Tibial artery (tissue), 4 donors: ENCODE data around the gene GRB7.
A peak's percentile ranks its signal among the peaks of the same experiment; 100 is the strongest.

ENCODE experiments used
- DNase-seq, 2 donors: peaks; one replicate each; pipeline ENCODE4 v3.0.0-alpha.2; 2019
- H3K27ac ChIP-seq, 2 donors: fragments of 200-600 bp; sonication (generic) in 1 of 2; 1 replicate in 1 of 2; 2 replicates in 1 of 2; pipeline ENCODE4 v1.5.1; 2018 to 2019; ENCODE audit warnings: mild to moderate bottlenecking in 1 of 2
- H3K27me3 ChIP-seq, 2 donors: fragments of 200-600 bp; sonication (generic) in 1 of 2; one replicate each; pipeline versions ENCODE4 v1.5.1 to v1.6.0; 2016 to 2019
- H3K36me3 ChIP-seq, 3 donors: fragments of 200-600 bp; sonication (generic) in 2 of 3; one replicate each; pipeline ENCODE4 v1.5.1; 2016 to 2019; ENCODE audit warnings: mild to moderate bottlenecking in 2 of 3
- H3K4me1 ChIP-seq, 4 donors: fragments of 200-600 bp; sonication (generic) in 2 of 4; 1 replicate in 3 of 4; 2 replicates in 1 of 4; pipeline ENCODE4 v1.5.1; 2016 to 2019
- H3K4me3 ChIP-seq, 2 donors: fragments of 200-600 bp; sonication (generic) in 1 of 2; 1 replicate in 1 of 2; 2 replicates in 1 of 2; pipeline ENCODE4 v1.5.1; 2018 to 2019; ENCODE audit warnings: mild to moderate bottlenecking in 2 of 2
- H3K9me3 ChIP-seq, 3 donors: fragments of 200-600 bp; sonication (generic) in 1 of 3; one replicate each; pipeline ENCODE4 v1.5.1; 2016 to 2019
- intact Hi-C: fragments of 100-400 bp; cut with DNase I; formaldehyde crosslinking; loops from one replicate; pipeline ENCODE4 v1.15.0; 2023; ENCODE audit warnings: low total_unique reads
- TF ChIP-seq, protein P1 (sequence below), 2 experiments: fragments of 200-600 bp in 1 of 2; fragments of 450-650 bp in 1 of 2; IDR thresholded peaks; one replicate each; pipeline ENCODE4 v1.5.1; 2017 to 2019; ENCODE audit warnings: antibody characterized with exemption in 2 of 2, mild to moderate bottlenecking in 1 of 2, moderate library complexity in 1 of 2

The GRB7 gene

DNA sequence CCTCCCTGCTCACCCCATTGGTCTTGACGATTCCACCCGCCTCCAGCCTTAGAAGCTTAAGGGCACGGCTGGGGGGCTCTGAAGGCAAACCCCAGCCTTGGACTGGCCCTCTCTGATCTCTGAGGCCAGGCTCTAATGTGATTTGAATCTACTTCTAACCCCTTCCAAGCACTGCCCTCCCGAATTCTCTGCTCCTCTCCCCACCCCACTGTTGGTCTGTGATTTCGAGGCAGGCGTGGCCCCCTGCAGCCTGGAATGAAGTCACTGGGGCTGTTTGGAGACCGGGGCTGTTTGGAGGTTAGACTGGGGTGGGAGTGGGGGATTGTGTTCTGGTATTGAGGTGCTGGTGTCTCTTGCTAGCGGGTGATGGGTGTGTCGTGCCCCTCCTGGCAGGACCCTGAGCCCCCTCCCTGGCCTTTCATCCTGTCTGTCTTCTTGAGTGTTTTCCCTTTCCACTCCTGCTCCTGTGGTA is 2.2 kb downstream of the GRB7 start:
- TF ChIP-seq, protein P1, sequence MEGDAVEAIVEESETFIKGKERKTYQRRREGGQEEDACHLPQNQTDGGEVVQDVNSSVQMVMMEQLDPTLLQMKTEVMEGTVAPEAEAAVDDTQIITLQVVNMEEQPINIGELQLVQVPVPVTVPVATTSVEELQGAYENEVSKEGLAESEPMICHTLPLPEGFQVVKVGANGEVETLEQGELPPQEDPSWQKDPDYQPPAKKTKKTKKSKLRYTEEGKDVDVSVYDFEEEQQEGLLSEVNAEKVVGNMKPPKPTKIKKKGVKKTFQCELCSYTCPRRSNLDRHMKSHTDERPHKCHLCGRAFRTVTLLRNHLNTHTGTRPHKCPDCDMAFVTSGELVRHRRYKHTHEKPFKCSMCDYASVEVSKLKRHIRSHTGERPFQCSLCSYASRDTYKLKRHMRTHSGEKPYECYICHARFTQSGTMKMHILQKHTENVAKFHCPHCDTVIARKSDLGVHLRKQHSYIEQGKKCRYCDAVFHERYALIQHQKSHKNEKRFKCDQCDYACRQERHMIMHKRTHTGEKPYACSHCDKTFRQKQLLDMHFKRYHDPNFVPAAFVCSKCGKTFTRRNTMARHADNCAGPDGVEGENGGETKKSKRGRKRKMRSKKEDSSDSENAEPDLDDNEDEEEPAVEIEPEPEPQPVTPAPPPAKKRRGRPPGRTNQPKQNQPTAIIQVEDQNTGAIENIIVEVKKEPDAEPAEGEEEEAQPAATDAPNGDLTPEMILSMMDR (IDR thresholded peaks at IDR 0.05) = no peak
- intact Hi-C loops = no loop called here
- H3K4me1 ChIP-seq = peaks cover 6 to 38% (median 27%) of the 10 kb centered on the region in 4 donors
- no peaks in the 10 kb centered on the region for H3K9me3 ChIP-seq
- DNase-seq = no peak
- peaks cover 0 to 23% (median 0%) of the 10 kb centered on the region in 3 donors for H3K36me3 ChIP-seq
- peak overlapping the region in 1 of 2 donors; percentile 9 for H3K4me3 ChIP-seq
- H3K27me3 ChIP-seq = peaks cover 11 to 93% of the 10 kb centered on the region in 2 donors
- H3K27ac ChIP-seq = no peak overlapping the region

GRCh38 chr17:39740357-39741111 is 2.8 kb downstream of the GRB7 start:
- Histone ChIP-seq H3K4me3 (no peak overlapping the region), H3K27ac (no peak overlapping the region), H3K27me3 (peaks cover 11 to 99% of the 10 kb centered on the region in 2 donors), H3K9me3 (no peaks in the 10 kb centered on the region), H3K4me1 (peaks cover 6 to 38% (median 27%) of the 10 kb centered on the region in 4 donors), H3K36me3 (peaks cover 0 to 29% (median 0%) of the 10 kb centered on the region in 3 donors)
- intact Hi-C loops = no loop called here
- DNase-seq = no peak
- TF ChIP-seq, protein P1 (IDR thresholded peaks at IDR 0.05) = no peak

- DNase-seq = no peak
- H3K27ac ChIP-seq = no peak overlapping the region
- H3K36me3 ChIP-seq = peaks cover 0 to 44% (median 0%) of the 10 kb centered on the region in 3 donors
- intact Hi-C loops = no loop called here
- H3K4me1 ChIP-seq = peaks cover 6 to 33% (median 27%) of the 10 kb centered on the region in 4 donors
- TF ChIP-seq, protein P1 (IDR thresholded peaks at IDR 0.05) = no peak
- no peak overlapping the region for H3K4me3 ChIP-seq
- no peaks in the 10 kb centered on the region for H3K9me3 ChIP-seq
- H3K27me3 ChIP-seq = peaks cover 11 to 90% of the 10 kb centered on the region in 2 donors
These were observed 4.6 kb downstream of the GRB7 start for GRCh38 chr17:39742126-39742855.

DNA sequence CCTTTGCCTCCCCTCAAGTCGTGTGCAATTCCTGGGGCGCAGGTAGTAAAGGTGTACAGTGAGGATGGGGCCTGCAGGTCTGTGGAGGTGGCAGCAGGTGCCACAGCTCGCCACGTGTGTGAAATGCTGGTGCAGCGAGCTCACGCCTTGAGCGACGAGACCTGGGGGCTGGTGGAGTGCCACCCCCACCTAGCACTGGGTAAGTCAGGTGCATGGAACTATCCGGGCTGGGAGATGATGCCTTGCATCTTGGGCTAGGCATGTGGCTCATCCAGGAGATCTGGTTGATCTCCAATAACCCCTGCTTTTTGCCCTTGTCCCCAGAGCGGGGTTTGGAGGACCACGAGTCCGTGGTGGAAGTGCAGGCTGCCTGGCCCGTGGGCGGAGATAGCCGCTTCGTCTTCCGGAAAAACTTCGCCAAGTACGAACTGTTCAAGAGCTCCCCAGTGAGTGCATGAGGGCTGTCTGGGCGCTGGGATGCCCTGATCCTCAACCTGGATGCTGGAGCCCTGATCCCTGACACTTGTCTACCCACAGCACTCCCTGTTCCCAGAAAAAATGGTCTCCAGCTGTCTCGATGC is 5.2 kb downstream of the GRB7 start:
- intact Hi-C loops = no loop called here
- DNase-seq = no peak
- Histone ChIP-seq H3K4me3 (no peak overlapping the region), H3K9me3 (no peaks in the 10 kb centered on the region), H3K27ac (no peak overlapping the region), H3K27me3 (peaks cover 5 to 83% of the 10 kb centered on the region in 2 donors), H3K4me1 (peaks cover 6 to 31% (median 22%) of the 10 kb centered on the region in 4 donors), H3K36me3 (peaks cover 0 to 44% (median 0%) of the 10 kb centered on the region in 3 donors)
- TF ChIP-seq, protein P1 (IDR thresholded peaks at IDR 0.05) = no peak

DNA sequence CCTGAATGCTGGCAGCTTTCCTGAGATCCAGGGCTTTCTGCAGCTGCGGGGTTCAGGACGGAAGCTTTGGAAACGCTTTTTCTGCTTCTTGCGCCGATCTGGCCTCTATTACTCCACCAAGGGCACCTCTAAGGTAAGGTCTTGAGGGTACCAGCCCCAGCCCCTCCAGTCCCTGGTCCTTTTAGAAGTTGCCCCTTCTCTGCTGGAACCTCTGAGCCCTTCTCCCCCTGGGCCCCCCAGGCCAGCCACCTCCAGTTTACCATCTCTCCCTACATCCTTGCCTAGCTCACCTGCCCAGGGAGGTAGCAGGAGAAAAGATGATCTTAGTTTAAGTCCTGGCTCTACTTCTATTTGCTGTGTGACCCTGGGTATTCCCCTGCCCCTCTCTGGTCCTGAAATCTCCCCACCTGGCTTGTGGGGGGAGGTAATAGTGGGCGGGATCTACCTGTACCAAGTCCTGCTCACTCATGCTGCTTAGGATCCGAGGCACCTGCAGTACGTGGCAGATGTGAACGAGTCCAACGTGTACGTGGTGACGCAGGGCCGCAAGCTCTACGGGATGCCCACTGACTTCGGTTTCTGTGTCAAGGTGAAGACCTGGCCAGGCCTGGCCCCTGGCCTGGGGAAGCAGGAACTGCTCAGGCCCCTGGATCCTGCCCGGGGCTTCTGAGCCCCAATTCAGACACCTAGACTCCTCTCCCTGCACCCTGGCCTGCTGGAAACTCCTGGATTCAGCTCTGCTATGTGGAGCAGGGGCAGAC is 6.5 kb downstream of the GRB7 start:
- intact Hi-C loops = no loop called here
- H3K4me3 ChIP-seq = no peak overlapping the region
- H3K4me1 ChIP-seq = peaks cover 3 to 17% (median 9%) of the 10 kb centered on the region in 4 donors
- peaks cover 5 to 70% of the 10 kb centered on the region in 2 donors for H3K27me3 ChIP-seq
- H3K36me3 ChIP-seq = peaks cover 0 to 44% (median 0%) of the 10 kb centered on the region in 3 donors
- DNase-seq = no peak
- no peaks in the 10 kb centered on the region for H3K9me3 ChIP-seq
- TF ChIP-seq, protein P1 (IDR thresholded peaks at IDR 0.05) = no peak
- H3K27ac ChIP-seq = no peak overlapping the region
